ENCODE data around the gene ENKD1. TPM values are rescaled to one million over a fixed set of nuclear protein-coding genes. Genes with fewer than 3 reads are reported as not detected.

The ENKD1 gene
- total RNA-seq, 1 experiment from 2014 or later = 12.8 TPM

DNA sequence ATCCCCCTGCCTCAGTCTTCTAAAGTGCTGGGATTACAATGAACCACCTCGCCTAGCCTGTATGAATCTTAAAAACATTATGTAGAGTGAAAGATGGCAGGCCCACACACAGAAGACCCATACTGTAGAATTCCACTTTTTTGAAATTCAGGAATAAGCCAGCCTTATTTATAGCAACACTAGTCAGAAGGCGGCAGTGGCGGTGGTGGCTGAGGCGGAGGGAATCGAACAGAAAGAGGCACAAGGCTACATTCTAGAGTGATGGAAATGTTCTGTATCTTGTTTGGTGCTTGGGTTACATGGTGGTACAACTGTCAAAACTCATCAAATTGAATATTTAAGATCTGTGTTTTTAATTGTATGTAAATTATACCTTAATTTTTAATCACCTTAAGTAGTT lies 41.2 kb upstream of the ENKD1 start:
- Mint-ChIP-seq H3K9me3 (ENCODE audit: unreplicated experiment) (no peaks in the 10 kb centered on the region), H3K4me3 (ENCODE audit: unreplicated experiment) (no peak overlapping the region), H3K27ac (ENCODE audit: low read depth, unreplicated experiment) (no peak overlapping the region), H3K4me1 (ENCODE audit: insufficient read depth, unreplicated experiment) (peaks cover 25% of the 10 kb centered on the region), H3K27me3 (ENCODE audit: insufficient read depth, unreplicated experiment) (no peaks in the 10 kb centered on the region), H3K36me3 (ENCODE audit: insufficient read depth, unreplicated experiment) (no peaks in the 10 kb centered on the region)
- ChIA-PET CTCF (interaction anchor here (1.1 kb wide), 1 partner anchor 40 kb away, joined by 3 read pairs; no protein-coding TSS in a partner anchor), POLR2A (interaction anchor here (0.6 kb wide), 1 partner anchor 56 kb away, joined by 3 read pairs; no protein-coding TSS in a partner anchor)
- TF ChIP-seq, protein P1, sequence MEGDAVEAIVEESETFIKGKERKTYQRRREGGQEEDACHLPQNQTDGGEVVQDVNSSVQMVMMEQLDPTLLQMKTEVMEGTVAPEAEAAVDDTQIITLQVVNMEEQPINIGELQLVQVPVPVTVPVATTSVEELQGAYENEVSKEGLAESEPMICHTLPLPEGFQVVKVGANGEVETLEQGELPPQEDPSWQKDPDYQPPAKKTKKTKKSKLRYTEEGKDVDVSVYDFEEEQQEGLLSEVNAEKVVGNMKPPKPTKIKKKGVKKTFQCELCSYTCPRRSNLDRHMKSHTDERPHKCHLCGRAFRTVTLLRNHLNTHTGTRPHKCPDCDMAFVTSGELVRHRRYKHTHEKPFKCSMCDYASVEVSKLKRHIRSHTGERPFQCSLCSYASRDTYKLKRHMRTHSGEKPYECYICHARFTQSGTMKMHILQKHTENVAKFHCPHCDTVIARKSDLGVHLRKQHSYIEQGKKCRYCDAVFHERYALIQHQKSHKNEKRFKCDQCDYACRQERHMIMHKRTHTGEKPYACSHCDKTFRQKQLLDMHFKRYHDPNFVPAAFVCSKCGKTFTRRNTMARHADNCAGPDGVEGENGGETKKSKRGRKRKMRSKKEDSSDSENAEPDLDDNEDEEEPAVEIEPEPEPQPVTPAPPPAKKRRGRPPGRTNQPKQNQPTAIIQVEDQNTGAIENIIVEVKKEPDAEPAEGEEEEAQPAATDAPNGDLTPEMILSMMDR (IDR thresholded peaks at IDR 0.05; ENCODE audit: unreplicated experiment) = no peak
- BruUV-seq (replicated peaks) = no TSS peak
- intact Hi-C loops (cut with micrococcal nuclease) = no loop called here
- no peak for DNase-seq (ENCODE audit: unreplicated experiment)

DNA sequence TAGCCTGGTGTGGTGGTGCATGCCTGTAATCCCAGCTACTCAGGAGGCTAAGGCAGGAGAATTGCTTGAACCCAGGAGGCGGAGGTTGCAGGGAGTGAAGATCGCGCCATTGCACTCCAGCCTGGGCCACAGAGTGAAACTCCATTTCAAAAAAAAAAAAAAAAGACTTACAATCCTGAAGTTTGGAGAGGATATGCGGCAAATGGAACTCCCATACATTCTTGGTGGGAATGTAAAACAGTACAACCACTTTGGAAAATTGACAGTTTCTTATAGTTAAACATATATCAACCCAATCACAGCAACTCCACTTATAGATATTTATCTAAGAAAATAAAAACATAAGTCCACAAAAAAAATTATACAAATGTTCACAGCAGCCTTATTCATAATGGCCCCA lies 40.7 kb upstream of the ENKD1 start:
- TF ChIP-seq, protein P1 (IDR thresholded peaks at IDR 0.05; ENCODE audit: unreplicated experiment) = no peak
- intact Hi-C loops (cut with micrococcal nuclease) = no loop called here
- no peak for DNase-seq (ENCODE audit: unreplicated experiment)
- POLR2A ChIA-PET = interaction anchor here (1.3 kb wide), 1 partner anchor 12 kb away, joined by 6 read pairs; the partner anchor contains the start of gene GFOD2
- Mint-ChIP-seq H3K4me1 (ENCODE audit: insufficient read depth, unreplicated experiment) (peaks cover 25% of the 10 kb centered on the region), H3K9me3 (ENCODE audit: unreplicated experiment) (no peaks in the 10 kb centered on the region), H3K4me3 (ENCODE audit: unreplicated experiment) (no peak overlapping the region), H3K27me3 (ENCODE audit: insufficient read depth, unreplicated experiment) (no peaks in the 10 kb centered on the region), H3K27ac (ENCODE audit: low read depth, unreplicated experiment) (no peak overlapping the region), H3K36me3 (ENCODE audit: insufficient read depth, unreplicated experiment) (no peaks in the 10 kb centered on the region)
- BruUV-seq (replicated peaks) = no TSS peak
- CTCF ChIA-PET = interaction anchor here (0.7 kb wide), 1 partner anchor 92 kb away, joined by 5 read pairs; no protein-coding TSS in a partner anchor

DNA sequence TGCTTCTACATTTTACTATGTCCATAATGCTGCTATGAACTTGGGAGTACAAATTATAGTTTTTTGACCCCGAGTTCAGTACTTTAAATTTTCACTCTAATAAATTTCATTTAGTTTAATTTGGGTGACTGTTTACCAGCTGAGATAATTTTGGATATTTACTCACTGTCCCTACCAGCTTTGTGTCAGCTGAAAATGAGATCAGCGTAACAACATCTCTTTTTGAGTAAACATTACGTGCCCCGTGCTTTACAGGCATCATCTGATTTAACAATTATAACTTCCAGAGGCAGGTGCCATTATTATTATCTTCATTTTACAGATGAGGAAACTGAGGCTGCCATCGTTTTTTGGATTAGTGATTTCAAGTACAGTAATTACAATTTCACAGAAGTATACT lies 37.6 kb upstream of the ENKD1 start:
- ChIA-PET POLR2A (interaction anchor here (1.1 to 1.3 kb wide), 2 partner anchors 13 to 44 kb away, joined by 3 read pairs; partner anchors contain the start of gene ACD), CTCF (no interaction called here)
- BruUV-seq (replicated peaks) = no TSS peak
- Mint-ChIP-seq H3K4me1 (ENCODE audit: insufficient read depth, unreplicated experiment) (peaks cover 12% of the 10 kb centered on the region), H3K36me3 (ENCODE audit: insufficient read depth, unreplicated experiment) (peaks cover 6% of the 10 kb centered on the region), H3K9me3 (ENCODE audit: unreplicated experiment) (no peaks in the 10 kb centered on the region), H3K27ac (ENCODE audit: low read depth, unreplicated experiment) (no peak overlapping the region), H3K4me3 (ENCODE audit: unreplicated experiment) (no peak overlapping the region), H3K27me3 (ENCODE audit: insufficient read depth, unreplicated experiment) (no peaks in the 10 kb centered on the region)
- intact Hi-C loops (cut with micrococcal nuclease) = no loop called here
- DNase-seq (ENCODE audit: unreplicated experiment) = no peak
- TF ChIP-seq, protein P1 (IDR thresholded peaks at IDR 0.05; ENCODE audit: unreplicated experiment) = no peak

DNA sequence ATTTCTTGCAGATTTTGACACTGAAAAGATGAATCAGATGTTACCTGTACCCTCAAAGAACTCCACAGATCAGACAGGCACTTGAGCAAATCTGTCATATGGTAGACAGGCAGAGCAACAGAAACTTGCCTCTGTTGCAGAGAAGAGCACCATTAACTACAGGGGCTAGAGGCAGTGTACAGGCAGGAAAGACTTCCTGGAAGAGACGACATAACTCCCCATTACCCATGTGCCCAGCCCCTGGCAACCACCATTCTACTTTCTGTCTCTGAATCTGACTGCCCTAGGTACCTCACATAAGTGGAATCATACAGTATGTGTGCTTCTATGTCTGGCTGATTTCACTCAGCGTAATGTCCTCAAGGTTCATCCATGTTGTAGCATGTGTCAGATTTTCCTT lies 37.1 kb upstream of the ENKD1 start:
- TF ChIP-seq, protein P1 (IDR thresholded peaks at IDR 0.05; ENCODE audit: unreplicated experiment) = no peak
- Mint-ChIP-seq H3K27me3 (ENCODE audit: insufficient read depth, unreplicated experiment) (no peaks in the 10 kb centered on the region), H3K4me1 (ENCODE audit: insufficient read depth, unreplicated experiment) (peaks cover 9% of the 10 kb centered on the region), H3K9me3 (ENCODE audit: unreplicated experiment) (no peaks in the 10 kb centered on the region), H3K4me3 (ENCODE audit: unreplicated experiment) (no peak overlapping the region), H3K27ac (ENCODE audit: low read depth, unreplicated experiment) (no peak overlapping the region), H3K36me3 (ENCODE audit: insufficient read depth, unreplicated experiment) (peaks cover 6% of the 10 kb centered on the region)
- ChIA-PET POLR2A (no interaction called here), CTCF (no interaction called here)
- no peak for DNase-seq (ENCODE audit: unreplicated experiment)
- intact Hi-C loops (cut with micrococcal nuclease) = no loop called here
- no TSS peak for BruUV-seq (replicated peaks)
